Gastroesophageal sphincter (tissue), 4 donors: ENCODE data around the gene ADAMTSL2. TPM values are rescaled to one million over a fixed set of nuclear protein-coding genes. Genes with fewer than 3 reads are reported as not detected.

Experiments used
- ATAC-seq: fragments of 150-250 bp; one replicate; pipeline ENCODE4 v1.9.1; 2016; ENCODE audit warnings: mild to moderate bottlenecking, moderate library complexity
- H3K27ac ChIP-seq, 4 donors: fragments of 200-600 bp; sonication (generic) in 3 of 4; 1 replicate in 3 of 4; 2 replicates in 1 of 4; pipeline ENCODE4 v1.5.1; 2016 to 2019
- H3K27me3 ChIP-seq: fragments of 200-600 bp; sonication (generic); one replicate; pipeline ENCODE4 v1.5.1; 2019
- H3K36me3 ChIP-seq, 2 donors: fragments of 200-600 bp; sonication (generic); one replicate each; pipeline ENCODE4 v1.5.1; 2019; ENCODE audit warnings: control low read depth in 1 of 2
- H3K4me1 ChIP-seq, 3 donors: fragments of 200-600 bp; sonication (generic); 1 replicate in 2 of 3; 2 replicates in 1 of 3; pipeline ENCODE4 v1.5.1; 2016 to 2019; ENCODE audit warnings: control low read depth in 2 of 3
- H3K4me3 ChIP-seq, 2 donors: fragments of 200-600 bp; sonication (generic); one replicate each; pipeline ENCODE4 v1.5.1; 2019; ENCODE audit warnings: mild to moderate bottlenecking in 1 of 2, moderate library complexity in 1 of 2
- H3K9me3 ChIP-seq, 3 donors: fragments of 200-600 bp; sonication (generic); one replicate each; pipeline ENCODE4 v1.5.1; 2017 to 2019; ENCODE audit warnings: control low read depth in 2 of 3
- CTCF ChIP-seq, 4 experiments: fragments of 200-600 bp in 2 of 4; fragments of 450-650 bp in 2 of 4; sonication (generic) in 1 of 4; IDR thresholded peaks; one replicate each; pipeline ENCODE4 v1.5.1; 2017 to 2019; ENCODE audit warnings: antibody characterized with exemption in 4 of 4, mild to moderate bottlenecking in 2 of 4, moderate library complexity in 2 of 4
- EP300 ChIP-seq: sonication (generic); formaldehyde crosslinking; IDR thresholded peaks from one replicate; pipeline ENCODE4 v1.6.1; 2017; ENCODE audit warnings: antibody characterized with exemption, mild to moderate bottlenecking
- POLR2A ChIP-seq, 2 donors: fragments of 450-650 bp; IDR thresholded peaks; one replicate each; pipeline ENCODE4 v1.6.1; 2017; ENCODE audit warnings: antibody characterized with exemption in 2 of 2, mild to moderate bottlenecking in 2 of 2, moderate library complexity in 1 of 2
- POLR2AphosphoS5 ChIP-seq: sonication (generic); formaldehyde crosslinking; IDR thresholded peaks from one replicate; pipeline ENCODE4 v1.6.1; 2017; ENCODE audit warnings: antibody characterized with exemption
- WGBS, 2 donors: methylation state at CpG; one replicate each; pipeline ENCODE4 v1.1.5; 2018; ENCODE audit warnings: low coverage in 1 of 2; 5-methylcytosine and 5-hydroxymethylcytosine counted together
- total RNA-seq, 4 donors: library from RNA; depleted of rRNA; stranded (reverse); fragments of >200 nt; gene quantifications; one replicate each; pipeline ENCODE4 v1.1.0, GENCODE V29; 2016

The ADAMTSL2 gene
- total RNA-seq, 4 donors from 2014 or later = 2.0 to 5.8 (median 3.1) TPM

- no peak for ATAC-seq
- Histone ChIP-seq H3K36me3 (no peaks in the 10 kb centered on the region), H3K4me1 (no peaks in the 10 kb centered on the region), H3K27ac (no peak overlapping the region), H3K27me3 (peaks cover 69% of the 10 kb centered on the region), H3K4me3 (no peak overlapping the region), H3K9me3 (peaks cover 0 to 17% (median 0%) of the 10 kb centered on the region in 3 donors)
- no peak for TF ChIP-seq POLR2A (IDR thresholded peaks at IDR 0.05)
- TF ChIP-seq EP300 = no peak
- no peak for TF ChIP-seq CTCF (IDR thresholded peaks at IDR 0.05)
- TF ChIP-seq POLR2AphosphoS5 = no peak
- 70% methylated on average over 2 of the region's 17 CpGs; no CpG with 5 or more reads in 1 of the 2 donors for WGBS, 2 donors
Measured at GRCh38 chr9:133592731-133593409, 58.4 kb downstream of the ADAMTSL2 start.

GRCh38 chr9:133593587-133594253 is 59.2 kb downstream of the ADAMTSL2 start:
- TF ChIP-seq POLR2AphosphoS5 (no peak), EP300 (no peak), CTCF (IDR thresholded peaks at IDR 0.05) (no peak), POLR2A (IDR thresholded peaks at IDR 0.05) (no peak)
- Histone ChIP-seq H3K27ac (no peak overlapping the region), H3K36me3 (no peaks in the 10 kb centered on the region), H3K27me3 (peaks cover 63% of the 10 kb centered on the region), H3K9me3 (peaks cover 0 to 25% (median 0%) of the 10 kb centered on the region in 3 donors), H3K4me3 (no peak overlapping the region), H3K4me1 (no peaks in the 10 kb centered on the region)
- 74% methylated on average over 6 of the region's 15 CpGs; no CpG with 5 or more reads in 1 of the 2 donors for WGBS, 2 donors
- no peak for ATAC-seq

GRCh38 chr9:133594310-133594709 is 59.8 kb downstream of the ADAMTSL2 start:
- TF ChIP-seq POLR2A (IDR thresholded peaks at IDR 0.05) (no peak), CTCF (IDR thresholded peaks at IDR 0.05) (no peak), EP300 (no peak), POLR2AphosphoS5 (no peak)

GRCh38 chr9:133595910-133596309 is 61.4 kb downstream of the ADAMTSL2 start:
- Histone ChIP-seq H3K4me1 (no peaks in the 10 kb centered on the region), H3K9me3 (peaks cover 0 to 31% (median 0%) of the 10 kb centered on the region in 3 donors), H3K27ac (no peak overlapping the region), H3K27me3 (peaks cover 46% of the 10 kb centered on the region), H3K4me3 (no peak overlapping the region), H3K36me3 (no peaks in the 10 kb centered on the region)
- 77 to 86% methylated on average over 1 to 4 of the region's 8 CpGs for WGBS, 2 donors
- TF ChIP-seq POLR2AphosphoS5 (no peak), CTCF (IDR thresholded peaks at IDR 0.05) (no peak), EP300 (no peak), POLR2A (IDR thresholded peaks at IDR 0.05) (no peak)
- ATAC-seq = no peak

More at GRCh38 chr9:133594310-133594709, 59.8 kb downstream of the ADAMTSL2 start:
- H3K4me1 ChIP-seq = no peaks in the 10 kb centered on the region
- ATAC-seq = no peak
- H3K27me3 ChIP-seq = peaks cover 57% of the 10 kb centered on the region
- H3K36me3 ChIP-seq = no peaks in the 10 kb centered on the region
- H3K9me3 ChIP-seq = peaks cover 0 to 31% (median 0%) of the 10 kb centered on the region in 3 donors
- no peak overlapping the region for H3K27ac ChIP-seq
- WGBS, 2 donors = 95 to 100% methylated on average over 2 of the region's 2 CpGs
- no peak overlapping the region for H3K4me3 ChIP-seq
